ENCODE data around the gene PAPOLA. TPM values are rescaled to one million over a fixed set of nuclear protein-coding genes. Genes with fewer than 3 reads are reported as not detected.

PAPOLA gene
- total RNA-seq, 2 experiments from 2014 or later: 192 to 193 TPM

- Mint-ChIP-seq H3K4me1 (no peaks in the 10 kb centered on the region), H3K9me3 (no peaks in the 10 kb centered on the region), H3K4me3 (no peak overlapping the region), H3K27me3 (no peaks in the 10 kb centered on the region), H3K27ac (no peak overlapping the region), H3K36me3 (peaks cover 32% of the 10 kb centered on the region)
- DNase-seq: no peak
Observed at GRCh38 chr14:96568621-96569020, 66.4 kb downstream of the PAPOLA start.

- Mint-ChIP-seq H3K36me3 (peaks cover 26% of the 10 kb centered on the region), H3K27ac (no peak overlapping the region), H3K4me3 (no peak overlapping the region), H3K4me1 (peaks cover 4% of the 10 kb centered on the region), H3K9me3 (no peaks in the 10 kb centered on the region), H3K27me3 (no peaks in the 10 kb centered on the region)
- DNase-seq: no peak
Observed at GRCh38 chr14:96571311-96571710, 69.1 kb downstream of the PAPOLA start.

GRCh38 chr14:96573473-96574100, 71.4 kb downstream of the PAPOLA start:
- Mint-ChIP-seq H3K9me3 (no peaks in the 10 kb centered on the region), H3K4me1 (peaks cover 9% of the 10 kb centered on the region), H3K4me3 (no peak overlapping the region), H3K27me3 (no peaks in the 10 kb centered on the region), H3K27ac (no peak overlapping the region), H3K36me3 (peaks cover 18% of the 10 kb centered on the region)
- DNase-seq: no peak

GRCh38 chr14:96574171-96574632, 72.0 kb downstream of the PAPOLA start:
- Mint-ChIP-seq H3K4me1 (peaks cover 9% of the 10 kb centered on the region), H3K36me3 (peaks cover 18% of the 10 kb centered on the region), H3K27me3 (no peaks in the 10 kb centered on the region), H3K27ac (no peak overlapping the region), H3K9me3 (no peaks in the 10 kb centered on the region), H3K4me3 (no peak overlapping the region)
- no peak for DNase-seq

GRCh38 chr14:96574633-96575632, 72.8 kb downstream of the PAPOLA start:
- Mint-ChIP-seq H3K27ac (no peak overlapping the region), H3K9me3 (no peaks in the 10 kb centered on the region), H3K36me3 (peaks cover 18% of the 10 kb centered on the region), H3K4me1 (peaks cover 9% of the 10 kb centered on the region), H3K27me3 (no peaks in the 10 kb centered on the region), H3K4me3 (no peak overlapping the region)
- DNase-seq: no peak

GRCh38 chr14:96576359-96576758, 74.2 kb downstream of the PAPOLA start:
- Mint-ChIP-seq H3K4me3 (no peak overlapping the region), H3K27me3 (no peaks in the 10 kb centered on the region), H3K9me3 (no peaks in the 10 kb centered on the region), H3K27ac (no peak overlapping the region), H3K36me3 (peaks cover 18% of the 10 kb centered on the region), H3K4me1 (peaks cover 9% of the 10 kb centered on the region)
- DNase-seq: no peak

GRCh38 chr14:96576937-96577336, 74.8 kb downstream of the PAPOLA start:
- Mint-ChIP-seq H3K27ac (no peak overlapping the region), H3K4me1 (peaks cover 9% of the 10 kb centered on the region), H3K27me3 (no peaks in the 10 kb centered on the region), H3K36me3 (peaks cover 15% of the 10 kb centered on the region), H3K4me3 (no peak overlapping the region), H3K9me3 (no peaks in the 10 kb centered on the region)
- no peak for DNase-seq

- peaks cover 3% of the 10 kb centered on the region for H3K36me3 Mint-ChIP-seq
- no peak overlapping the region for H3K4me3 Mint-ChIP-seq
- H3K27me3 Mint-ChIP-seq: no peaks in the 10 kb centered on the region
- no peak overlapping the region for H3K27ac Mint-ChIP-seq
- DNase-seq: no peak
- H3K4me1 Mint-ChIP-seq: peaks cover 9% of the 10 kb centered on the region
- no peaks in the 10 kb centered on the region for H3K9me3 Mint-ChIP-seq
Observed at GRCh38 chr14:96578619-96579018, 76.4 kb downstream of the PAPOLA start.

- H3K27me3 Mint-ChIP-seq: no peaks in the 10 kb centered on the region
- no peaks in the 10 kb centered on the region for H3K9me3 Mint-ChIP-seq
- peaks cover 9% of the 10 kb centered on the region for H3K4me1 Mint-ChIP-seq
- no peak overlapping the region for H3K4me3 Mint-ChIP-seq
- H3K27ac Mint-ChIP-seq: no peak overlapping the region
- H3K36me3 Mint-ChIP-seq: no peaks in the 10 kb centered on the region
- DNase-seq: no peak
Observed at GRCh38 chr14:96579358-96579757, 77.2 kb downstream of the PAPOLA start.

GRCh38 chr14:96579855-96580254, 77.7 kb downstream of the PAPOLA start:
- DNase-seq: no peak
- no peaks in the 10 kb centered on the region for H3K27me3 Mint-ChIP-seq
- H3K36me3 Mint-ChIP-seq: no peaks in the 10 kb centered on the region
- no peak overlapping the region for H3K4me3 Mint-ChIP-seq
- peaks cover 9% of the 10 kb centered on the region for H3K4me1 Mint-ChIP-seq
- no peak overlapping the region for H3K27ac Mint-ChIP-seq
- no peaks in the 10 kb centered on the region for H3K9me3 Mint-ChIP-seq

- Mint-ChIP-seq H3K36me3 (no peaks in the 10 kb centered on the region), H3K4me1 (peaks cover 9% of the 10 kb centered on the region), H3K9me3 (no peaks in the 10 kb centered on the region), H3K4me3 (no peak overlapping the region), H3K27me3 (no peaks in the 10 kb centered on the region), H3K27ac (no peak overlapping the region)
- no peak for DNase-seq
Observed at GRCh38 chr14:96580566-96580965, 78.4 kb downstream of the PAPOLA start.

GRCh38 chr14:96581026-96581425, 78.8 kb downstream of the PAPOLA start:
- Mint-ChIP-seq H3K27me3 (no peaks in the 10 kb centered on the region), H3K9me3 (no peaks in the 10 kb centered on the region), H3K36me3 (no peaks in the 10 kb centered on the region), H3K27ac (no peak overlapping the region), H3K4me3 (no peak overlapping the region), H3K4me1 (peaks cover 8% of the 10 kb centered on the region)
- DNase-seq: no peak

- H3K27me3 Mint-ChIP-seq: no peaks in the 10 kb centered on the region
- H3K36me3 Mint-ChIP-seq: no peaks in the 10 kb centered on the region
- H3K27ac Mint-ChIP-seq: no peak overlapping the region
- H3K4me1 Mint-ChIP-seq: peaks cover 2% of the 10 kb centered on the region
- no peaks in the 10 kb centered on the region for H3K9me3 Mint-ChIP-seq
- no peak for DNase-seq
- H3K4me3 Mint-ChIP-seq: no peak overlapping the region
Observed at GRCh38 chr14:96581902-96582301, 79.7 kb downstream of the PAPOLA start.

- H3K36me3 Mint-ChIP-seq: no peaks in the 10 kb centered on the region
- H3K4me1 Mint-ChIP-seq: no peaks in the 10 kb centered on the region
- no peak overlapping the region for H3K4me3 Mint-ChIP-seq
- H3K27ac Mint-ChIP-seq: no peak overlapping the region
- no peaks in the 10 kb centered on the region for H3K9me3 Mint-ChIP-seq
- H3K27me3 Mint-ChIP-seq: peaks cover 1% of the 10 kb centered on the region
- no peak for DNase-seq
Observed at GRCh38 chr14:96582411-96582961, 80.3 kb downstream of the PAPOLA start.

GRCh38 chr14:96582995-96583394, 80.8 kb downstream of the PAPOLA start:
- Mint-ChIP-seq H3K4me1 (no peaks in the 10 kb centered on the region), H3K4me3 (no peak overlapping the region), H3K27ac (no peak overlapping the region), H3K27me3 (peaks cover 6% of the 10 kb centered on the region), H3K36me3 (no peaks in the 10 kb centered on the region), H3K9me3 (no peaks in the 10 kb centered on the region)
- DNase-seq: no peak
